Epithelial cell of proximal tubule (primary cell): ENCODE results near the gene CELA2B. TPM values are rescaled to one million over a fixed set of nuclear protein-coding genes. Genes with fewer than 3 reads are reported as not detected.

Experiments used
- DNase-seq: peaks from one replicate; pipeline ENCODE4 v3.0.0-alpha.2; 2011; ENCODE audit warnings: low read depth
- H3K4me3 ChIP-seq: 2 replicates; pipeline ENCODE4 v1.5.1; 2011; ENCODE audit warnings: low read depth, mild to moderate bottlenecking, low read length
- total RNA-seq: library from RNA; depleted of rRNA; stranded (reverse); fragments of >200 nt; gene quantifications from 2 replicates; pipeline ENCODE4 v1.2.3, GENCODE V29; 2015
- TF ChIP-seq, protein P1 (sequence below): conservative IDR thresholded peaks from 2 replicates; pipeline ENCODE4 v1.5.1; 2012; ENCODE audit warnings: low read depth, mild to moderate bottlenecking, low read length

CELA2B gene
- total RNA-seq, 1 donor from 2014 or later = not detected

DNA sequence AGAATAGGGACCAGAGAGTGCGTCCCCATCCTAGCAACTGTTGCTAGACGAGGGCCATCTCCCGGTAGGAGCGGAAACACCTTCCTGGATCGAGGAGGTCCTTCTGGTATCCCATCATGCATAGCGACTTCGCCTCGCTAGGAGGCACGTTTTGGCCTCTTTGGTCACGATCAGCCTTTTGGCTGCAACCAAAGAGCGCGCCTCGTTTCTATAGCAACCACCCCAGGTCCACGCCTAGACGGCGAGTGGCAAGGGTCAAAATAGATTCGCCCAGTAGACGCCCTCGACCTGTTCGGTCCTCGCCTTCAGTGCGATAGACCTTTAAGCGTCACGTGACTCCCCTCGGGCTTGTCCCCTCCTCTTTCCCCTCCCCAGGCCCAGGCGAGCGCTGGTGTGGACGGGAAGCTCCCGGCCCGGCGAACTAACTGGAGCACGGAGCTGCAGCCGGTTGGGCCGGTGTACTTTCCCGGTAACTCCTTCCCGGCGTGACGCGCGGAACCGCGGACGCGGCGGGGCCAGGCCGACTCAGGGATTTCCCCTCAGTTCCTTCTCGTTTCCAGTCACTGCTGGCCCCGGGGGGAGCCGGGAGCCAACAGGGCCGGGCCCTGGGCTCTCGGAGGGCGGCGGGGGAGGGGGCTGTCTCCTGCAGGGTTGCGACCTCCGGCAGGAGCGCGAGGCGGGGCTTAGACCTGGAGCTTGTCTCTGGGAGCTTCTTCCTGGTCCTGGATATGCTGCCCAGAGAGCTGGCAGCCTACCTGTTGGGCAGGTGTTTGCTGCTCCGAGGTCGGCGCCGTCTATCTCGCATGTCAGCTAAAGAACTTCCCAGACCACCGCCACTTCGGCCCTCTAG, 50.8 kb downstream of the CELA2B start, which contains the start of gene DNAJC16:
DNAJC16 (plus strand) TSS at position 359 of the 850 bp plus-strand sequence. CDS start 2,258 bp downstream, outside the sequence.
- TF ChIP-seq, protein P1, sequence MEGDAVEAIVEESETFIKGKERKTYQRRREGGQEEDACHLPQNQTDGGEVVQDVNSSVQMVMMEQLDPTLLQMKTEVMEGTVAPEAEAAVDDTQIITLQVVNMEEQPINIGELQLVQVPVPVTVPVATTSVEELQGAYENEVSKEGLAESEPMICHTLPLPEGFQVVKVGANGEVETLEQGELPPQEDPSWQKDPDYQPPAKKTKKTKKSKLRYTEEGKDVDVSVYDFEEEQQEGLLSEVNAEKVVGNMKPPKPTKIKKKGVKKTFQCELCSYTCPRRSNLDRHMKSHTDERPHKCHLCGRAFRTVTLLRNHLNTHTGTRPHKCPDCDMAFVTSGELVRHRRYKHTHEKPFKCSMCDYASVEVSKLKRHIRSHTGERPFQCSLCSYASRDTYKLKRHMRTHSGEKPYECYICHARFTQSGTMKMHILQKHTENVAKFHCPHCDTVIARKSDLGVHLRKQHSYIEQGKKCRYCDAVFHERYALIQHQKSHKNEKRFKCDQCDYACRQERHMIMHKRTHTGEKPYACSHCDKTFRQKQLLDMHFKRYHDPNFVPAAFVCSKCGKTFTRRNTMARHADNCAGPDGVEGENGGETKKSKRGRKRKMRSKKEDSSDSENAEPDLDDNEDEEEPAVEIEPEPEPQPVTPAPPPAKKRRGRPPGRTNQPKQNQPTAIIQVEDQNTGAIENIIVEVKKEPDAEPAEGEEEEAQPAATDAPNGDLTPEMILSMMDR = peak; percentile 28
- DNase-seq = peak; percentile 99
- H3K4me3 ChIP-seq = peak within 1 kb of the TSS; percentile 82

DNA sequence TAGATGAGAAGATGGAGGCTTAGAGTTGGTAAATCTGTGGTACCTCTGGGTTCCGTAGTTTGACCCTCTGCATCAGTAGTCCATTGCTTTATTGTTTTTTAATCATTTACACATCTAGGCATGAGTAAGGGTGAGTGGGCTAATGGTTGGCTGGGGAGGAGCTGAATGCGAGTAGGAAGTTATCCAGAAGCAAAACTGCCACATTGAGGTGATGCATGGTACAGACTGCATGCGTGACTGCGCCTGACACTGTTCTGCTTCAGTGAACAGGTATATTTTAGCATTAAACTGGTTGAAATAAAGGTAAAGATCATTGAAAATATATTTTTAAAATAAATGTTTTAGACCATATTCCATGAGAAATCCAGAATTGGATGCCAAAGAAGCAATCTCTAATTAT, 55.1 kb downstream of the CELA2B start:
- H3K4me3 ChIP-seq = no peak overlapping the region
- DNase-seq = no peak
- TF ChIP-seq, protein P1 = no peak

DNA sequence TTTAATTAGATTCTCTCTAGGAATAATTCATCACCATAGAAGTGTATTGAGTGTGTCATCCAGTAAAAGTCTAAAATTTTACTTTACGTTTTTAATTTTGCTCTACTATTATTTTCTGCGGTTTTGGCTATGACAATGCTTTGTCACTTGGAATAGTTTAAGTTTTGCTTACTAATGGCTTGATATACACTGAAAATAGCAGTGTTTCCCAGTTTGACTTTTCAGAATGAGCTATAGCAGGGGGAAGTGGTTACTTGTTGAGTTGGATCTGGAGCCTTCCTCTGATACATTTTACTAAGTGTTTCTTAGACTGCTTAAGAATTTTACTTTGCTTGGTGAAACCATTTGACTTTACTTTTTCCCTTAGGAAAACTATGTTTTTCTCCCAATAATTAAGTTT, 55.8 kb downstream of the CELA2B start:
- no peak overlapping the region for H3K4me3 ChIP-seq
- DNase-seq = no peak
- TF ChIP-seq, protein P1 = no peak

DNA sequence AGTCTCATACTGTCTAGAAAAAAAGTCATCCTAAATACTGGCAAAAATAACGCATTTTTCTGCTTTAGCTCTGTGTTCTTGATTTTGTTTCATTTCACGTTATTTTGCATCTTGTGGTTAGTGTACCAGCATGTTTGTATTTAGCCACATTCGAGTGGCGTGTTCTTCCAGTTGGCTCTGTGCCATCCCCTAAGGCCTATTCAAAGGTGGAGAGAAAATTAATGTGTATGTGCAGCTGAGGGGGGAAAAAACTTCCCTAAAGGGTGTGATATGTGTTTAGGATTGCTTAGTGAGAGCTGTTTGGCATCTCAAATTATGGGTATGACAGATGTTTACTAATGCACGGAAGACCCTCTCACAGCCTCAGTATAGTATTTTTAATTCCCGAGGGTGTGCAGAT, 62.9 kb downstream of the CELA2B start:
- no peak overlapping the region for H3K4me3 ChIP-seq
- TF ChIP-seq, protein P1 = no peak
- no peak for DNase-seq

DNA sequence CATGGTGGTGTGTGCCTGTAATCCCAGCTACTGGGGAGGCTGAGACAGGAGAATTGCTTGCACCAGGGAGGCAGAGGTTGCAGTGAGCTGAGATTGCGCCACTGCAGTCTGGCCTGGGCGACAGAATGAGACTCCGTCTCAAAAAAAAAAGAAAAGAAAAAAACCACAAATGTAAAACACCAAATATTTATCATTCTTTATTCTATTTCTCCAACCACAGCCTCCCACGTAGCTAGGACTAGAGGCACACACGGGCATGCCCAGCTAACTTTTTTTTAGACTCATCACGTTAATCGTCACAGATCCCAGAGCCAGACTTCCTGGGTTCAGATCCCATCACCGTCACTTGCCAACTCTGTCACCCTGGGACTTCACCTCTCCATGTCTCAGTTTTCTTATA, 64.3 kb downstream of the CELA2B start:
- H3K4me3 ChIP-seq = no peak overlapping the region
- TF ChIP-seq, protein P1 = no peak
- no peak for DNase-seq

Other genes starting within 250 kb of the CELA2B start
- gene FHAD1, start 228.9 kb upstream of the CELA2B start, total RNA-seq = 0.35 and 0.43 TPM in 2 replicates
- 122 and 184 TPM in 2 replicates for gene EFHD2, start 66.2 kb upstream of the CELA2B start, total RNA-seq
- gene CTRC, start 37.7 kb upstream of the CELA2B start, total RNA-seq = not detected in 2 replicates
- gene CELA2A, start 19.4 kb upstream of the CELA2B start, total RNA-seq = not detected in 2 replicates
- 10.3 and 24.2 TPM in 2 replicates for gene CASP9, start 48.1 kb downstream of the CELA2B start, total RNA-seq
- 9.8 and 13.5 TPM in 2 replicates for gene DNAJC16, start 50.7 kb downstream of the CELA2B start, total RNA-seq
- gene AGMAT, start 108.9 kb downstream of the CELA2B start, total RNA-seq = 3.2 and 3.8 TPM in 2 replicates
- gene DDI2, start 141.4 kb downstream of the CELA2B start, total RNA-seq = 8.4 and 8.5 TPM in 2 replicates
- gene PLEKHM2, start 208.2 kb downstream of the CELA2B start, total RNA-seq = 33.9 and 42.8 TPM in 2 replicates